Fibroblast of lung (primary cell): ENCODE data around the gene RAD52. TPM values are rescaled to one million over a fixed set of nuclear protein-coding genes. Genes with fewer than 3 reads are reported as not detected.

Source experiments
- DNase-seq, 2 donors: peaks; one replicate each; pipeline versions ENCODE4 v3.0.0 to v3.0.0-alpha.2; 2010; ENCODE audit warnings: low read depth in 2 of 2
- H2AFZ ChIP-seq: 2 replicates; pipeline ENCODE4 v1.5.1; 2012; ENCODE audit warnings: low read length, control low read depth, inconsistent platforms
- H3K27ac ChIP-seq: 2 replicates; pipeline ENCODE4 v1.5.1; 2011; ENCODE audit warnings: low read length, control low read depth; ENCODE audit not compliant: insufficient read depth
- H3K27me3 ChIP-seq: 2 replicates; pipeline ENCODE4 v1.5.1; 2011; ENCODE audit warnings: mild to moderate bottlenecking, low read length; ENCODE audit not compliant: control insufficient read depth, insufficient read depth
- H3K36me3 ChIP-seq: 2 replicates; pipeline ENCODE4 v1.5.1; 2011; ENCODE audit warnings: low read length; ENCODE audit not compliant: control insufficient read depth, insufficient read depth
- H3K4me1 ChIP-seq: 2 replicates; pipeline ENCODE4 v1.5.1; 2011; ENCODE audit warnings: low read length; ENCODE audit not compliant: control insufficient read depth, insufficient read depth; ENCODE audit errors: extremely low read depth
- H3K4me2 ChIP-seq: 2 replicates; pipeline ENCODE4 v1.5.1; 2011; ENCODE audit warnings: low read length, control low read depth; ENCODE audit not compliant: insufficient read depth; ENCODE audit errors: extremely low read depth
- H3K4me3 ChIP-seq, 4 experiments: fragments of 200-600 bp in 1 of 4; sonication (generic) in 1 of 4; replicated peaks in 1 of 4; 2 replicates each; pipeline ENCODE4 v1.5.1; 2011 to 2016; ENCODE audit warnings: low read length in 4 of 4, low read depth in 3 of 4, mild to moderate bottlenecking in 3 of 4, control low read depth in 2 of 4, inconsistent platforms in 1 of 4, mixed read lengths in 1 of 4; ENCODE audit not compliant: insufficient read depth in 1 of 4; ENCODE audit errors: control extremely low read depth in 1 of 4
- H3K79me2 ChIP-seq: 2 replicates; pipeline ENCODE4 v1.5.1; 2012; ENCODE audit warnings: mild to moderate bottlenecking, low read length, inconsistent platforms; ENCODE audit not compliant: control insufficient read depth, insufficient read depth
- H3K9ac ChIP-seq: 2 replicates; pipeline ENCODE4 v1.5.1; 2011; ENCODE audit warnings: mild to moderate bottlenecking, low read length, control low read depth; ENCODE audit not compliant: insufficient read depth
- H3K9me3 ChIP-seq: 2 replicates; pipeline ENCODE4 v1.5.1; 2012; ENCODE audit warnings: low read depth, low read length; ENCODE audit not compliant: control insufficient read depth, insufficient read depth
- H4K20me1 ChIP-seq: 2 replicates; pipeline ENCODE4 v1.5.1; 2011; ENCODE audit warnings: low read length; ENCODE audit not compliant: control insufficient read depth, insufficient read depth; ENCODE audit errors: extremely low read depth
- EZH2 ChIP-seq: IDR thresholded peaks from 2 replicates; pipeline ENCODE4 v1.5.1; 2012; ENCODE audit warnings: low read length, control low read depth, mild to moderate bottlenecking; ENCODE audit errors: missing control alignments
- polyA plus RNA-seq, 2 donors: library from polyadenylated mRNA; depleted of rRNA in 1 of 2; stranded (reverse) in 1 of 2; unstranded in 1 of 2; fragments of >200 nt; gene quantifications; 2 replicates each; pipeline ENCODE4 v1.2.1, GENCODE V29; 2011 to 2012; ENCODE audit warnings: missing spikeins in 1 of 2
- total RNA-seq: library from RNA; depleted of rRNA; stranded (reverse); fragments of >200 nt; gene quantifications from 2 replicates; pipeline ENCODE4 v1.2.1, GENCODE V29; 2014
- TF ChIP-seq, protein P1 (sequence below), 2 donors: IDR thresholded peaks in 1 of 2; conservative IDR thresholded peaks in 1 of 2; 1 replicate in 1 of 2; 2 replicates in 1 of 2; pipeline ENCODE4 v1.5.1; 2011 to 2012; ENCODE audit warnings: low read length in 2 of 2, control low read depth in 1 of 2, inconsistent platforms in 1 of 2, low read depth in 1 of 2, mild to moderate bottlenecking in 1 of 2

The RAD52 gene
- total and polyA plus RNA-seq, 2 donors (not counting 1 experiment from before 2014, with no cell fraction given): 7.3 to 19.2 TPM

- H2AFZ ChIP-seq: no peak overlapping the region
- no peaks in the 10 kb centered on the region for H4K20me1 ChIP-seq
- DNase-seq: no peak
- H3K9ac ChIP-seq: no peak overlapping the region
- no peaks in the 10 kb centered on the region for H3K4me1 ChIP-seq
- H3K36me3 ChIP-seq: peaks cover 9% of the 10 kb centered on the region
- no peaks in the 10 kb centered on the region for H3K9me3 ChIP-seq
- no peak overlapping the region for H3K4me2 ChIP-seq
- TF ChIP-seq, protein P1, sequence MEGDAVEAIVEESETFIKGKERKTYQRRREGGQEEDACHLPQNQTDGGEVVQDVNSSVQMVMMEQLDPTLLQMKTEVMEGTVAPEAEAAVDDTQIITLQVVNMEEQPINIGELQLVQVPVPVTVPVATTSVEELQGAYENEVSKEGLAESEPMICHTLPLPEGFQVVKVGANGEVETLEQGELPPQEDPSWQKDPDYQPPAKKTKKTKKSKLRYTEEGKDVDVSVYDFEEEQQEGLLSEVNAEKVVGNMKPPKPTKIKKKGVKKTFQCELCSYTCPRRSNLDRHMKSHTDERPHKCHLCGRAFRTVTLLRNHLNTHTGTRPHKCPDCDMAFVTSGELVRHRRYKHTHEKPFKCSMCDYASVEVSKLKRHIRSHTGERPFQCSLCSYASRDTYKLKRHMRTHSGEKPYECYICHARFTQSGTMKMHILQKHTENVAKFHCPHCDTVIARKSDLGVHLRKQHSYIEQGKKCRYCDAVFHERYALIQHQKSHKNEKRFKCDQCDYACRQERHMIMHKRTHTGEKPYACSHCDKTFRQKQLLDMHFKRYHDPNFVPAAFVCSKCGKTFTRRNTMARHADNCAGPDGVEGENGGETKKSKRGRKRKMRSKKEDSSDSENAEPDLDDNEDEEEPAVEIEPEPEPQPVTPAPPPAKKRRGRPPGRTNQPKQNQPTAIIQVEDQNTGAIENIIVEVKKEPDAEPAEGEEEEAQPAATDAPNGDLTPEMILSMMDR (conservative IDR thresholded peaks at IDR 0.05 in 1 of 2, IDR thresholded peaks at IDR 0.05 in 1 of 2; ENCODE audit: low read depth in 1 of 2, low read length in 2 of 2): no peak
- no peak for TF ChIP-seq EZH2
- H3K27me3 ChIP-seq: no peaks in the 10 kb centered on the region
- H3K79me2 ChIP-seq: no peaks in the 10 kb centered on the region
- H3K4me3 ChIP-seq: no peak overlapping the region
- H3K27ac ChIP-seq: no peak overlapping the region
Observed at GRCh38 chr12:912466-913235, 36.8 kb downstream of the RAD52 start.

GRCh38 chr12:911191-911826, 38.2 kb downstream of the RAD52 start:
- Histone ChIP-seq H3K9me3 (no peaks in the 10 kb centered on the region), H3K36me3 (peaks cover 5% of the 10 kb centered on the region), H3K4me2 (no peak overlapping the region), H3K9ac (no peak overlapping the region), H3K4me3 (no peak overlapping the region), H2AFZ (no peak overlapping the region), H3K4me1 (no peaks in the 10 kb centered on the region), H3K27ac (no peak overlapping the region), H3K79me2 (no peaks in the 10 kb centered on the region), H4K20me1 (no peaks in the 10 kb centered on the region), H3K27me3 (no peaks in the 10 kb centered on the region)
- TF ChIP-seq, protein P1 (conservative IDR thresholded peaks at IDR 0.05 in 1 of 2, IDR thresholded peaks at IDR 0.05 in 1 of 2; ENCODE audit: low read depth in 1 of 2, low read length in 2 of 2): no peak
- DNase-seq: no peak

DNA sequence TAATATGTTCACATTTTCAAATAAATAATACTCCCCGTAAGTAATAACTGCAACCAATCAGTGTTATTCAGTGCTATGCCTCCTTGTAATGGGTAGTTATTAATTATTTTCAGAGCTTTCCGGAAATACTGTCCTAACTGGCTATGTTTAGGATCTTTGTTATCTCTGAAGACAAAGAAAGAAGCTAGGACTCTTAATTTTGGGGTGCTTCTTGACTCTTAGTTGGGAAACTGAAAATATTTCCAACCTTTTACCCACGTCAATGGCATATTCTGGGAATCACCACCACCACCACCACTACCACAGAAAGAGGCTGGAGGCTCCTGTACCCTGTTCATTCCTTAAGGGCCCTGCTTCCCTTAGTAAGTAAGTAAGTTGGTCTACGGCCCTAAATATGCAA, 39.1 kb downstream of the RAD52 start:
- TF ChIP-seq, protein P1 (conservative IDR thresholded peaks at IDR 0.05 in 1 of 2, IDR thresholded peaks at IDR 0.05 in 1 of 2; ENCODE audit: low read depth in 1 of 2, low read length in 2 of 2): no peak
- no peak for TF ChIP-seq EZH2
- Histone ChIP-seq H2AFZ (no peak overlapping the region), H3K9ac (no peak overlapping the region), H3K4me2 (no peak overlapping the region), H3K27ac (no peak overlapping the region), H4K20me1 (no peaks in the 10 kb centered on the region), H3K36me3 (peaks cover 9% of the 10 kb centered on the region), H3K9me3 (no peaks in the 10 kb centered on the region), H3K27me3 (no peaks in the 10 kb centered on the region), H3K79me2 (no peaks in the 10 kb centered on the region), H3K4me1 (no peaks in the 10 kb centered on the region), H3K4me3 (no peak overlapping the region)
- no peak for DNase-seq
